DMS153 (cell line): ENCODE measurements around the gene SLC25A19.

Experiments used
- DNase-seq: peaks from one replicate; lab custom pipeline; 2025; lab: John Stamatoyannopoulos, UW

The SLC25A19 gene

GRCh38 chr17:75289115-75289831 lies at the start of gene SLC25A19:
Gene SLC25A19 (minus strand): TSS chr17:75289433. CDS start chr17:75286764, 2,669 bp downstream.
- peak; percentile 97 for DNase-seq

GRCh38 chr17:75338335-75338734 lies 49.1 kb upstream of the SLC25A19 start:
- no peak for DNase-seq

GRCh38 chr17:75335315-75335714 lies 46.1 kb upstream of the SLC25A19 start:
- DNase-seq: no peak

- no peak for DNase-seq
These were observed 45.5 kb upstream of the SLC25A19 start for GRCh38 chr17:75334723-75335122.

- DNase-seq: no peak
These were observed 42.4 kb upstream of the SLC25A19 start for GRCh38 chr17:75331671-75332070.

GRCh38 chr17:75327757-75328156 lies 38.5 kb upstream of the SLC25A19 start:
- no peak for DNase-seq

GRCh38 chr17:75326226-75326848 lies 37.1 kb upstream of the SLC25A19 start:
- DNase-seq: no peak

- no peak for DNase-seq
These were observed 36.6 kb upstream of the SLC25A19 start for GRCh38 chr17:75325827-75326225.

GRCh38 chr17:75325348-75325747 lies 36.1 kb upstream of the SLC25A19 start:
- DNase-seq: no peak

GRCh38 chr17:75321506-75321905 lies 32.3 kb upstream of the SLC25A19 start:
- DNase-seq: no peak

- no peak for DNase-seq
These were observed 30.9 kb upstream of the SLC25A19 start for GRCh38 chr17:75319904-75320691.

- no peak for DNase-seq
These were observed 29.5 kb upstream of the SLC25A19 start for GRCh38 chr17:75318615-75319222.

- no peak for DNase-seq
These were observed 29.0 kb upstream of the SLC25A19 start for GRCh38 chr17:75318211-75318610.

GRCh38 chr17:75317671-75318070 lies 28.4 kb upstream of the SLC25A19 start:
- DNase-seq: no peak

GRCh38 chr17:75316253-75316652 lies 27.0 kb upstream of the SLC25A19 start:
- DNase-seq: no peak

- no peak for DNase-seq
These were observed 26.5 kb upstream of the SLC25A19 start for GRCh38 chr17:75315541-75316243.

GRCh38 chr17:75313941-75314551 lies 24.8 kb upstream of the SLC25A19 start:
- no peak for DNase-seq

GRCh38 chr17:75308732-75309629 lies 19.7 kb upstream of the SLC25A19 start:
- DNase-seq: no peak

GRCh38 chr17:75307957-75308731 lies 18.9 kb upstream of the SLC25A19 start:
- DNase-seq: no peak
